LNCAP (cell line): ENCODE results near the gene CCND2.

Experiments used
- TF ChIP-seq, protein P1 (sequence below): fragments of 450-650 bp; IDR thresholded peaks from 2 replicates; pipeline ENCODE4 v1.5.1; 2017; ENCODE audit warnings: mild to moderate bottlenecking

Gene CCND2

DNA sequence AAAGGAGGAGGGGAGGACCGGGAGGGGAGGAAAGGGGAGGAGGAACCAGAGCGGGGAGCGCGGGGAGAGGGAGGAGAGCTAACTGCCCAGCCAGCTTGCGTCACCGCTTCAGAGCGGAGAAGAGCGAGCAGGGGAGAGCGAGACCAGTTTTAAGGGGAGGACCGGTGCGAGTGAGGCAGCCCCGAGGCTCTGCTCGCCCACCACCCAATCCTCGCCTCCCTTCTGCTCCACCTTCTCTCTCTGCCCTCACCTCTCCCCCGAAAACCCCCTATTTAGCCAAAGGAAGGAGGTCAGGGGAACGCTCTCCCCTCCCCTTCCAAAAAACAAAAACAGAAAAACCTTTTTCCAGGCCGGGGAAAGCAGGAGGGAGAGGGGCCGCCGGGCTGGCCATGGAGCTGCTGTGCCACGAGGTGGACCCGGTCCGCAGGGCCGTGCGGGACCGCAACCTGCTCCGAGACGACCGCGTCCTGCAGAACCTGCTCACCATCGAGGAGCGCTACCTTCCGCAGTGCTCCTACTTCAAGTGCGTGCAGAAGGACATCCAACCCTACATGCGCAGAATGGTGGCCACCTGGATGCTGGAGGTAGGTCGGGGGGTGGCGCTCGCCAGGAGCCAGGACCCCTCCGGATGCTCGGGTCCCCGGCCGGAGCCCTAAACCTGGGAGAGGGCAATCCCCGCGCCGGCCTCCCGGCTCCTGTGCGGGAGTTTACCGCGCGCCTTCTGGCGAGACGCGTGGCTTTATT is at the start of gene CCND2:
Gene CCND2, plus strand, starts transcription at position 111 of the 744 bp plus-strand sequence. Its CDS starts 279 bp downstream, at position 390.
- TF ChIP-seq, protein P1, sequence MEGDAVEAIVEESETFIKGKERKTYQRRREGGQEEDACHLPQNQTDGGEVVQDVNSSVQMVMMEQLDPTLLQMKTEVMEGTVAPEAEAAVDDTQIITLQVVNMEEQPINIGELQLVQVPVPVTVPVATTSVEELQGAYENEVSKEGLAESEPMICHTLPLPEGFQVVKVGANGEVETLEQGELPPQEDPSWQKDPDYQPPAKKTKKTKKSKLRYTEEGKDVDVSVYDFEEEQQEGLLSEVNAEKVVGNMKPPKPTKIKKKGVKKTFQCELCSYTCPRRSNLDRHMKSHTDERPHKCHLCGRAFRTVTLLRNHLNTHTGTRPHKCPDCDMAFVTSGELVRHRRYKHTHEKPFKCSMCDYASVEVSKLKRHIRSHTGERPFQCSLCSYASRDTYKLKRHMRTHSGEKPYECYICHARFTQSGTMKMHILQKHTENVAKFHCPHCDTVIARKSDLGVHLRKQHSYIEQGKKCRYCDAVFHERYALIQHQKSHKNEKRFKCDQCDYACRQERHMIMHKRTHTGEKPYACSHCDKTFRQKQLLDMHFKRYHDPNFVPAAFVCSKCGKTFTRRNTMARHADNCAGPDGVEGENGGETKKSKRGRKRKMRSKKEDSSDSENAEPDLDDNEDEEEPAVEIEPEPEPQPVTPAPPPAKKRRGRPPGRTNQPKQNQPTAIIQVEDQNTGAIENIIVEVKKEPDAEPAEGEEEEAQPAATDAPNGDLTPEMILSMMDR: no peak

DNA sequence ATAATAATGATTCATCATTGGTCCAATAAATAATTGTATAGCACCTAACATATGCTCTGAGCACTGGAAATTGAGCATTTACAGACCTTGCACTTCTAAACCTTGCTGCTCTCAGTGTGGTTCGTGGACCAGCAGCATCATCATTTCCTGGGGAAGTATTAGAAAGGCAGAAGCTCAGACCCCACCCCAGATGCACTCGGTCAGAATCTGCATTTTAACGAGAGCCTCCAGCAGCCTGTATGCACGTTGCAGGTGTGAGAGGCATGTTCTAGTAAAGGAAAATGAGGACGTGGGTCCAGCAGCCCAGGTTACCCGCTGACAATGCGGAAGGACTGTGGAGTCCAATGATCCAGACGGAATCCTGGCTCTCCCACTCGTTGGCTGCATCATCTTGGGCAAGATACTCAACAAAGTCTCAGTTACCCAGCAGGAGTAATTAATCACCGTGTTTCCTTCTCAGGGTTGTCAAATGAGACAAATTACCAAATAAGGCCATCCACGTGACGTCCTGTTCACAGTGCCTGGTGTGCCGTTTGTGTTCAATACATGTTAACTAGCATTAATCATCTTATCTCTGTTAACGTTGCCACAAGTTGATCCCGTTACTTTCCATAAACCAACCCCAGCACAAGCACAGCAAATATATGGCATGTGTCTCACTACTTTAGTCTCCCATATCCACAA is 49.2 kb upstream of the CCND2 start:
- TF ChIP-seq, protein P1: no peak

DNA sequence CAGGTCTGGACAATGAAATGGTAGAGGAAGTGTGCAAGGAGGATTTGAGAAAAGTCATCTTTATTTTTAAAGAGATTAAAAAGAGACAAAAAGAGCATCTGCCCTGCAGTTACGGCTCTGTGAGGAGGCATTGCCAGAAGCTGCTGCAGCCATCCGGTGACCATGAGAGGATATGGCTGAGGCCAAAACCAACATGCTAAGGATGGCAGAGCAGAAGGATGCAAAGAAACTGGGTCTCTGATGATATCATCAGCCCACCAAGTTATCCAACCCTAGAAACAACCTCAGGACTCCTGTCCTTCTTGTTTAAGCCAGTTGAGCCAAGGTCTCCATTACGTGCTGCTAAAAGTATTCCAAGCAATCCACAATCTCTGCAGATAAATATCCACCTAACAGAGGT is 48.0 kb upstream of the CCND2 start:
- TF ChIP-seq, protein P1: no peak

DNA sequence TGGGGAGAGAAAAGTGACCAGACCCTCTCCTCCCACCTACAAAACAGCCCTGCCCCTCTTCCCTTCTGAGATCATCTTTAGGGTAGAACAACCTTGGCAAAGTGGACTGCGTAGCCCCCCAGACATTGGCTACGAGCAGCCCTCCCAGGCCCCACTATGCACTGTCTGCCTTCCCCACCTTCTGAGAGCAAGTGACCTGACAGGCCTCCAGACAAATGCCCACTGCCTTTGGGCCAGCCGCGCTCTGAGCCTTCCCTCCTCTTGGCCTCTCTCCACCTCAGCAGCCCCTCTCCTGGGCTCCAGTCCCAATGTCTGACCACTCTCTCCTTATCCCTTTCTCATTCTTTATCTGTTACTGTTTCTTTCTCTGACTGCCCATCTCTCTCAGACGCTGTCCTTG is 46.5 kb upstream of the CCND2 start:
- TF ChIP-seq, protein P1: no peak

DNA sequence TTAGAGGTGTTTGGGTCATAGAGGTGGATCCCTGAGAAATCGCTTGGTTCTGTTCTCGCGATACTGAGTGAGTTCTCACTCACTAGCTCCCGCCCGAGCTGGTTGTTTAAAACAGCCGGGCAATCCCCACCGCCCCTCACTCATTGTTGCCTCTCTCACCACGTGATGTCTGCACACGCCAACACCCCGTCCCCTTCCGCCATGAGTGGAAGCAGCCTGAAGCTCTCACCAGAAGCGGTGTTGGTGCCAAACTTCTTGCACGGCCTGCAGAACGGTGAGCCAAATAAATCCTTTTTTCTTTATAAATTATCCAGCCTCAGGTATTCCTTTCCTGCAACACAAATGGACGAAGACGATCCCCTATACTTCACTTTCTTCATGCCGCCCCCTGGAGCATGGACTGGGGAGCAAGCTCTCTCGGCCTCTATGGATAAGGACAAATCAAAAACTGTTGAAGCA is 45.4 kb upstream of the CCND2 start:
- TF ChIP-seq, protein P1: no peak

DNA sequence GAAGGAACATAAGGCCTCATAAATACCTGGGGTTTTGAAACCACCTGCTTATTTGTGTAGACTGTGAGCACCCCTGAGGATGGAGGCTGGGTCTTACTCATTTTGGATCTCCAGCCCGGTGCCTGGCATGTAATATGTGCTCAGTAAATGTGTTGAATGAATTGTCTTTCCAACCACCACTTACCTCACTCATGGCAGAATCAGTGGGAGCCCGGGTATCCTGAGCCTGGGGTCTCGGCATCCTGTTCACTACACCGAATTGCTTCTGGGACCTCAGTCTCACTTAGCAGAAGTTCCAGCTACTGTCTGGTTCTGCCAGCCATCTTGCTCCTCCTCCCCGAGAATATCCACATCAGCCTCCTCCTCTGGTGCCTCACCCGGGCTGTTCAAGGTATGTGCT is 43.0 kb upstream of the CCND2 start:
- TF ChIP-seq, protein P1: no peak

DNA sequence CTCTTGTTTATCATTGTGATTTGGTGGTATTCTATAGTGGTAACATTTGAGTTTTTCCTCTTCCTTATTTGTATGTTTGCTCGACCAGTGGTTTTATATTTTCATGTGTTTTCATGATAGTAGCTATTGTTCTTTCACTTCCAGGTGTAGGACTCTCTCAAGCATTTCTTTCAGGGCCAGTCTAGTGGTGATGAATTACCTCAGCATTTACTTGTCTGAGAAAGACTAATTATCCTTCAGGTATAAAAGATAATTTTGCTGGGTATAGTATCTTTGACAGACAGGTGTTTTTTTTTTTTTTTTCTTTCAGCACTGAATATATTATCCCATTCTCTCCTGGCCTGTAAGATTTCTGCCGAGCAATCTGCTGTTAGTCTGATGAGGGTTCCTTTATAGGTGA is 35.0 kb upstream of the CCND2 start:
- TF ChIP-seq, protein P1: no peak
